Measurements from ENCODE around the gene MAST4.

The MAST4 gene

DNA sequence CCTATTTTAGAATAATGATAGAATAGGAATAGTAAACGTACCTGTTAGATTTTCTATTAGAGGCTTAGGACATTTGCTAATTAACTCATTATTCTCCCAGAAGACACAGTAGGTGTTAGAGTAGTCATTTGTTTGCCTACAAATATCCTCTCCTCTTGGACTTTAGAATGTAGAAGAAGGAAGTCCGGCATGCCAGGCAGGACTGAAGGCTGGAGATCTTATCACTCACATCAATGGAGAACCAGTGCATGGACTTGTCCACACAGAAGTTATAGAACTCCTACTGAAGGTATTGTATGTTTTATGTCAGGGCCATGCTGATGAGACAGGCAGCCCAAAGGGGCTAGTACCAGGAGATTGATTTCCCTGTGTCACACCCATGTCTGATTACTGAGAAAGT, 557.1 kb downstream of the MAST4 start:
- Histone ChIP-seq H3K27ac (no peak overlapping the region), H3K27me3 (replicated peaks) (no peaks in the 10 kb centered on the region), H3K4me3 (ENCODE audit: low read depth, low read length) (no peak overlapping the region), H3K36me3 (replicated peaks) (peaks cover 11% of the 10 kb centered on the region)
- TF ChIP-seq, protein P1, sequence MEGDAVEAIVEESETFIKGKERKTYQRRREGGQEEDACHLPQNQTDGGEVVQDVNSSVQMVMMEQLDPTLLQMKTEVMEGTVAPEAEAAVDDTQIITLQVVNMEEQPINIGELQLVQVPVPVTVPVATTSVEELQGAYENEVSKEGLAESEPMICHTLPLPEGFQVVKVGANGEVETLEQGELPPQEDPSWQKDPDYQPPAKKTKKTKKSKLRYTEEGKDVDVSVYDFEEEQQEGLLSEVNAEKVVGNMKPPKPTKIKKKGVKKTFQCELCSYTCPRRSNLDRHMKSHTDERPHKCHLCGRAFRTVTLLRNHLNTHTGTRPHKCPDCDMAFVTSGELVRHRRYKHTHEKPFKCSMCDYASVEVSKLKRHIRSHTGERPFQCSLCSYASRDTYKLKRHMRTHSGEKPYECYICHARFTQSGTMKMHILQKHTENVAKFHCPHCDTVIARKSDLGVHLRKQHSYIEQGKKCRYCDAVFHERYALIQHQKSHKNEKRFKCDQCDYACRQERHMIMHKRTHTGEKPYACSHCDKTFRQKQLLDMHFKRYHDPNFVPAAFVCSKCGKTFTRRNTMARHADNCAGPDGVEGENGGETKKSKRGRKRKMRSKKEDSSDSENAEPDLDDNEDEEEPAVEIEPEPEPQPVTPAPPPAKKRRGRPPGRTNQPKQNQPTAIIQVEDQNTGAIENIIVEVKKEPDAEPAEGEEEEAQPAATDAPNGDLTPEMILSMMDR (IDR thresholded peaks at IDR 0.05; ENCODE audit: low read depth, low read length, missing control alignments): no peak
- DNase-seq: no peak
- in situ Hi-C loops (cut with HindIII; ENCODE audit: low pct_ligation_motif_present, low sequenced_read_pairs): no loop called here

DNA sequence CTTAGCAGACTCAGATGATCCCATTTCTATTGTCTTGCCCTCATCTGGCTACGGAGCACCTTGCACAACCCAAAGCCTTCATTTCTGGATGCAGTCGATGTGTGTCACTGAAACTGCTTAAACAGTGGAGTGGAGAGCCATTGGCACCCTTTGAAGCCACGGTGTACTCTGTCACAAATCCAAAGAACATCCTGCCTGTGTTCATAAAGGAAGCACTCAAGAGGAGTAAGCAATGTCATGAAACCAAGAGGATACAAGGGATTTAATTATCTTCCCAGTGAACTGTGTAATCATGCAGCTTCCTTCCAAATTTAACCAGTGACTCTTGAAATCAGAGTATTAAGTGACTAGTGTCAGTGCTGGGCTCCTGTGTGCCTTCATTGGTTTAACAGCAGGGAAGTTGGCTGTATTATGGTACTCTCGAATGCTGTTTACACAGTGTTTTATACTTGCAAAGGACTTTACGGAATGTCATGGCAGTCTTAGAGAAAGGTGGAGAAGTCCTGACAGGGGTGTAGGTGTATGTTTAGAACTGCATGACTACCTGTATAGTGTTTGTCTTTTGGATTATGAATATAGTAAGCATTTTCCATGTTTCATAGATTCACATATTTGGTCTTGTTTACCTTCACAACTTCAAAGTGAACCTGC, 558.5 kb downstream of the MAST4 start:
- Histone ChIP-seq H3K27me3 (replicated peaks) (no peaks in the 10 kb centered on the region), H3K27ac (no peak overlapping the region), H3K36me3 (replicated peaks) (peaks cover 11% of the 10 kb centered on the region), H3K4me3 (ENCODE audit: low read depth, low read length) (no peak overlapping the region)
- TF ChIP-seq, protein P1 (IDR thresholded peaks at IDR 0.05; ENCODE audit: low read depth, low read length, missing control alignments): no peak
- in situ Hi-C loops (cut with HindIII; ENCODE audit: low pct_ligation_motif_present, low sequenced_read_pairs): no loop called here
- no peak for DNase-seq

DNA sequence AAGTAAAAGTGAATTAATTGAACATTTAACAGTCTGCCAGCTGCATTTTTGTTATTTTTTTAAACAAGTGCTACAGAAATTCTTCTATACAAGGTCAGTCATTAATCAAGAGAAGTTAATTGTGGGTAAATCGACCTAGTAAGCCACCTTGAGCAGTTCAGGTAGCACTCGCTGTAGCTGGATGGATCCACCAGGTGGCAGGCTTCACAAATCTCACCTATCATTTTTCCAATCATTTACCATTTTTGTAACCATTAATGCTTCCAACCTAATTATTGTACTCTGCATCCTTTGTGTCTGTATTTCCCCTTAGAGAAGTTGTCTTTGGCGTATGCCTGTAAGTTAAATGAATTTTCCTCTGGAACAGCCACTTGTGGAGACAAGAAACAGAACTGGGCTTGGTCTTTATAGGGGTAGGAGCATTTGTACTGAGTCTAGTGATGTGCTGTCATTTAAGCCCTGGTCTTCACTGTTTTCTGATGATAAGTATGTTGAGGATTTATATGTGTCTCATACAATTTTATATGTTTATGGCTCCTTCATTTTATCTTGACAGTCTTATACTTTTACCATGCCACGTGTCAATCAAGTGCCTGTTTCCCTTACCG, 560.9 kb downstream of the MAST4 start:
- no peak overlapping the region for H3K27ac ChIP-seq
- peak; percentile 4 for DNase-seq
- H3K36me3 ChIP-seq (replicated peaks): peaks cover 11% of the 10 kb centered on the region
- no peak overlapping the region for H3K4me3 ChIP-seq (ENCODE audit: low read depth, low read length)
- no peaks in the 10 kb centered on the region for H3K27me3 ChIP-seq (replicated peaks)
- in situ Hi-C loops (cut with HindIII; ENCODE audit: low pct_ligation_motif_present, low sequenced_read_pairs): no loop called here
- TF ChIP-seq, protein P1 (IDR thresholded peaks at IDR 0.05; ENCODE audit: low read depth, low read length, missing control alignments): peak; percentile 85

DNA sequence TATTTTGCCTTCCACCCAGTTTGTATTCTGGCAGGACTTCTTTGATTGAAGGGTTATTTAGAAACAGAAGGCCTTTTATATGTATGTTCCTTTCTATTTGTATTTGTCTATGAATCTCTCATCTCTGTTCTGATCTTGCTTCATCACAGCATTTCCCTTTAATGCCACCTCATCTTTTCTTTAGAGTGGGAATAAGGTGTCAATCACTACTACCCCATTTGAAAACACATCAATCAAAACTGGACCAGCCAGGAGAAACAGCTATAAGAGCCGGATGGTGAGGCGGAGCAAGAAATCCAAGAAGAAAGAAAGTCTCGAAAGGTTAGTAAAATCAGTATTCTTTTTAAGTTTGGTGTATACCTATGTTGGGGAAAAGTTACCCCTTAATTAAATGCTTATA, 564.1 kb downstream of the MAST4 start:
- DNase-seq: no peak
- Histone ChIP-seq H3K36me3 (replicated peaks) (peaks cover 19% of the 10 kb centered on the region), H3K27me3 (replicated peaks) (no peaks in the 10 kb centered on the region), H3K27ac (no peak overlapping the region), H3K4me3 (ENCODE audit: low read depth, low read length) (no peak overlapping the region)
- in situ Hi-C loops (cut with HindIII; ENCODE audit: low pct_ligation_motif_present, low sequenced_read_pairs): no loop called here
- TF ChIP-seq, protein P1 (IDR thresholded peaks at IDR 0.05; ENCODE audit: low read depth, low read length, missing control alignments): no peak

DNA sequence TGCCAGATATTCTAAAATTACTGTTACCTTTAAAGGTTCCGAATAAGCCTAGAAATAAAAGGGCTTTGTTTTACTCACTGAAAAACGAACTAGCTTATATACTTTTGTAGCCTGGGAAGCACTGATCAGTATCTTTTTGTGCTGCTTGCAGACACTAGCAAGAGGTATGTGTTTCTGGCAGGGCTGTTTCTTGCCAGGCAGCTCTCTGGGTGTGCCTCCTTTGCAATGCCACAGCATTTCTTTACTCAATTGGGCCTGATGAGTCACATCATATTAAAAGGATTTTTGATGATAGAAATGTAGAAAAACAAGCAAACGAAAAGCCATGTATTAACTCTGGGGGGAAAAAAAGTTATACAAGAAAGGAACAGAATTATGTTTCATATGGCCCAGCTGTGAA, 564.8 kb downstream of the MAST4 start:
- in situ Hi-C loops (cut with HindIII; ENCODE audit: low pct_ligation_motif_present, low sequenced_read_pairs): no loop called here
- H3K27me3 ChIP-seq (replicated peaks): no peaks in the 10 kb centered on the region
- H3K36me3 ChIP-seq (replicated peaks): peaks cover 19% of the 10 kb centered on the region
- no peak overlapping the region for H3K4me3 ChIP-seq (ENCODE audit: low read depth, low read length)
- TF ChIP-seq, protein P1 (IDR thresholded peaks at IDR 0.05; ENCODE audit: low read depth, low read length, missing control alignments): no peak
- H3K27ac ChIP-seq: no peak overlapping the region
- peak; percentile 27 for DNase-seq

Data from brain microvascular endothelial cell (primary cell).